VCaP (cell line): ENCODE measurements around the gene MEIOB.

ENCODE experiments used
- H3K27ac ChIP-seq: fragments of 450-650 bp; 2 replicates; pipeline ENCODE4 v1.5.1; 2017
- CTCF ChIP-seq: fragments of 450-650 bp; conservative IDR thresholded peaks from 2 replicates; pipeline ENCODE4 v1.5.1; 2017; ENCODE audit warnings: mild to moderate bottlenecking, moderate library complexity

MEIOB gene

GRCh38 chr16:1863681-1864460 lies 8.1 kb downstream of the MEIOB start:
- peak; percentile 72 for TF ChIP-seq CTCF
- H3K27ac ChIP-seq, result no peak overlapping the region

GRCh38 chr16:1862394-1862793 lies 9.6 kb downstream of the MEIOB start:
- H3K27ac ChIP-seq, result no peak overlapping the region
- no peak for TF ChIP-seq CTCF

GRCh38 chr16:1861730-1862129 lies 10.2 kb downstream of the MEIOB start:
- no peak overlapping the region for H3K27ac ChIP-seq
- TF ChIP-seq CTCF, result no peak

- no peak for TF ChIP-seq CTCF
- H3K27ac ChIP-seq, result no peak overlapping the region
These were observed 12.3 kb downstream of the MEIOB start for GRCh38 chr16:1859650-1860049.

- no peak overlapping the region for H3K27ac ChIP-seq
- no peak for TF ChIP-seq CTCF
These were observed 13.6 kb downstream of the MEIOB start for GRCh38 chr16:1858189-1858865.

- H3K27ac ChIP-seq, result no peak overlapping the region
- no peak for TF ChIP-seq CTCF
These were observed 14.4 kb downstream of the MEIOB start for GRCh38 chr16:1857433-1858097.

- no peak overlapping the region for H3K27ac ChIP-seq
- TF ChIP-seq CTCF, result no peak
These were observed 20.2 kb downstream of the MEIOB start for GRCh38 chr16:1851793-1852192.
